GM12875 (cell line): Measurements from ENCODE around the gene DGKE.

ENCODE experiments used
- H3K4me3 ChIP-seq: one replicate; pipeline ENCODE4 v1.5.1; 2011; ENCODE audit warnings: low read depth, low read length, control low read depth
- CTCF ChIP-seq: IDR thresholded peaks from 2 replicates; pipeline ENCODE4 v1.5.1; 2011; ENCODE audit warnings: low read depth, mild to moderate bottlenecking, control low read depth, inconsistent platforms, low read length, moderate library complexity, borderline replicate concordance; ENCODE audit not compliant: insufficient read depth

Gene DGKE

GRCh38 chr17:56893503-56893902, 59.6 kb downstream of the DGKE start:
- TF ChIP-seq CTCF: no peak
- H3K4me3 ChIP-seq: no peak overlapping the region

GRCh38 chr17:56894859-56895455, 61.0 kb downstream of the DGKE start:
- no peak overlapping the region for H3K4me3 ChIP-seq
- no peak for TF ChIP-seq CTCF

GRCh38 chr17:56896217-56896967, 62.4 kb downstream of the DGKE start:
- TF ChIP-seq CTCF: no peak
- no peak overlapping the region for H3K4me3 ChIP-seq

GRCh38 chr17:56896968-56897359, 63.0 kb downstream of the DGKE start:
- no peak overlapping the region for H3K4me3 ChIP-seq
- TF ChIP-seq CTCF: no peak

- no peak overlapping the region for H3K4me3 ChIP-seq
- no peak for TF ChIP-seq CTCF
These were observed 63.9 kb downstream of the DGKE start for GRCh38 chr17:56897646-56898424.

- TF ChIP-seq CTCF: no peak
These were observed 64.9 kb downstream of the DGKE start for GRCh38 chr17:56898874-56899273.

GRCh38 chr17:56899403-56899802, 65.5 kb downstream of the DGKE start:
- no peak overlapping the region for H3K4me3 ChIP-seq
- TF ChIP-seq CTCF: no peak

More at GRCh38 chr17:56898874-56899273, 64.9 kb downstream of the DGKE start:
- H3K4me3 ChIP-seq: no peak overlapping the region
